Measurements from ENCODE around the gene HECTD1.

The HECTD1 gene

DNA sequence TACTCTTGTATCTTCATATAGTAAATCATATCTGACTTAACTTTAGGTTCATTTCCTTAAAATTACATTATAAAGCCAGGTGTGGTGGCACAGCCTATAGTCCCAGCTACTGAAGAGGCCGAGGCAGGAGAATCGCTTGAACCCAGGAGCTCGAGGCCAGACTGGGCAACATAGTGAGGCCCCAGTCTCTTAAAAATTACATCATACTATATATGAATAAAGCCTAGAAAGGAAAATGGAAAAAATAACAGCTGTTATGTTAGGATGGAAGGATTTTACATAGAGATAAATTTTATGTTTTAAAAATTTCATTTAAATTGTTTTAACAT is 4.2 kb downstream of the HECTD1 start:
- H3K9me2 ChIP-seq (replicated peaks; ENCODE audit: insufficient read depth, low read length), result no peaks in the 10 kb centered on the region
- no peaks in the 10 kb centered on the region for H3K9me3 ChIP-seq (replicated peaks; ENCODE audit: insufficient read depth, low read length)
- peaks cover 11% of the 10 kb centered on the region for H3F3A ChIP-seq (ENCODE audit: insufficient read depth, low read length)
- H3K4me2 ChIP-seq (ENCODE audit: low read depth, low read length), result no peak overlapping the region
- H3K36me3 ChIP-seq (replicated peaks; ENCODE audit: insufficient read depth, low read length), result no peaks in the 10 kb centered on the region
- no peaks in the 10 kb centered on the region for H4K20me1 ChIP-seq (ENCODE audit: insufficient read depth, low read length)
- H3K9ac ChIP-seq (ENCODE audit: low read length), result no peak overlapping the region
- no peak for DNase-seq
- peaks cover 75% of the 10 kb centered on the region for H3K79me2 ChIP-seq (ENCODE audit: low read length)
- no peaks in the 10 kb centered on the region for H3K27me3 ChIP-seq (replicated peaks; ENCODE audit: insufficient read depth, low read length)
- H3K4me3 ChIP-seq (ENCODE audit: low read length), result no peak overlapping the region
- no peak overlapping the region for H3K27ac ChIP-seq (ENCODE audit: low read length)
- no peak for TF ChIP-seq EZH2 (optimal IDR thresholded peaks at IDR 0.05; ENCODE audit: low read depth, low read length)
- no peak for TF ChIP-seq EZH2phosphoT487 (IDR thresholded peaks at IDR 0.05; ENCODE audit: low read length)
- H2AFZ ChIP-seq (ENCODE audit: low read length), result no peak overlapping the region
- H3K4me1 ChIP-seq (ENCODE audit: low read length), result no peaks in the 10 kb centered on the region

DNA sequence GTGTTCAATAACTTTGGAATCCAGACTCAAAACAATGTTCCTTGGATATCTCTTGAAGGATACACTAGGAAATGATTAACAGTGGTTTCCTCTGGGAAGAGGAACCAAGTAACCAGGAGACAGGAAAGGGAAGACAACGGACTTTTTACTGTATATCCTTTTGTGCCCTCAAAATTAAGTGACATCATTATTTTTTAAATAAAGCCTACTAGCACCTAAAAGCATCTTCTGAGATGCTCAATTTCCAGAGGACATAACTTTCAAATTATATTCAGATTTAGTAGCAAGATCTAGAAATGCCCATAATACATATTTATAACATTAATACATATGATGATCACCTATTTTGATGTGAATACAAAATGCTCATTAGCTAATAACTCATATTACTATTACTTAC is 6.5 kb downstream of the HECTD1 start:
- Histone ChIP-seq H3K4me2 (ENCODE audit: low read depth, low read length) (no peak overlapping the region), H3K36me3 (replicated peaks; ENCODE audit: insufficient read depth, low read length) (no peaks in the 10 kb centered on the region), H3K9ac (ENCODE audit: low read length) (no peak overlapping the region), H3K9me3 (replicated peaks; ENCODE audit: insufficient read depth, low read length) (no peaks in the 10 kb centered on the region), H3K79me2 (ENCODE audit: low read length) (peaks cover 85% of the 10 kb centered on the region), H4K20me1 (ENCODE audit: insufficient read depth, low read length) (no peaks in the 10 kb centered on the region), H3K27ac (ENCODE audit: low read length) (no peak overlapping the region), H3K27me3 (replicated peaks; ENCODE audit: insufficient read depth, low read length) (no peaks in the 10 kb centered on the region), H3F3A (ENCODE audit: insufficient read depth, low read length) (0 out of 2 replicates have a peak, but pooled peaks cover under 1% of the 10 kb centered on the region), H3K9me2 (replicated peaks; ENCODE audit: insufficient read depth, low read length) (no peaks in the 10 kb centered on the region), H3K4me1 (ENCODE audit: low read length) (no peaks in the 10 kb centered on the region), H3K4me3 (ENCODE audit: low read length) (no peak overlapping the region), H2AFZ (ENCODE audit: low read length) (no peak overlapping the region)
- TF ChIP-seq, protein P1, sequence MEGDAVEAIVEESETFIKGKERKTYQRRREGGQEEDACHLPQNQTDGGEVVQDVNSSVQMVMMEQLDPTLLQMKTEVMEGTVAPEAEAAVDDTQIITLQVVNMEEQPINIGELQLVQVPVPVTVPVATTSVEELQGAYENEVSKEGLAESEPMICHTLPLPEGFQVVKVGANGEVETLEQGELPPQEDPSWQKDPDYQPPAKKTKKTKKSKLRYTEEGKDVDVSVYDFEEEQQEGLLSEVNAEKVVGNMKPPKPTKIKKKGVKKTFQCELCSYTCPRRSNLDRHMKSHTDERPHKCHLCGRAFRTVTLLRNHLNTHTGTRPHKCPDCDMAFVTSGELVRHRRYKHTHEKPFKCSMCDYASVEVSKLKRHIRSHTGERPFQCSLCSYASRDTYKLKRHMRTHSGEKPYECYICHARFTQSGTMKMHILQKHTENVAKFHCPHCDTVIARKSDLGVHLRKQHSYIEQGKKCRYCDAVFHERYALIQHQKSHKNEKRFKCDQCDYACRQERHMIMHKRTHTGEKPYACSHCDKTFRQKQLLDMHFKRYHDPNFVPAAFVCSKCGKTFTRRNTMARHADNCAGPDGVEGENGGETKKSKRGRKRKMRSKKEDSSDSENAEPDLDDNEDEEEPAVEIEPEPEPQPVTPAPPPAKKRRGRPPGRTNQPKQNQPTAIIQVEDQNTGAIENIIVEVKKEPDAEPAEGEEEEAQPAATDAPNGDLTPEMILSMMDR (IDR thresholded peaks at IDR 0.05; ENCODE audit: low read length), result no peak
- TF ChIP-seq EZH2phosphoT487 (IDR thresholded peaks at IDR 0.05; ENCODE audit: low read length) (no peak), EZH2 (optimal IDR thresholded peaks at IDR 0.05; ENCODE audit: low read depth, low read length) (no peak)
- no peak for DNase-seq

DNA sequence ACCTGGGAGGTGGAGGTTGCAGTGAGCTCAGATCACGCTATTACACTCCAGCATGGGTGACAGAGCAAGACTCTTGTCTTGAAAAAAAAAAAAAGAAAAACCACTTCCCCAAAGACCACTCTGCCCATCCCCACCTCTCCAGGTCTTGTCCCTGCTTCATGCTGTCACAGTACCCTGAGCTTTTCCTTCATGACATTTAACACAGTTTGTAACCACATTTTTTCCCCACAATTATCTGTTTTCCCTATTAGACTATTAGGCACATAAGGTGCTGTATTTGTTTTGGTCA is 6.9 kb downstream of the HECTD1 start:
- no peak for TF ChIP-seq EZH2 (optimal IDR thresholded peaks at IDR 0.05; ENCODE audit: low read depth, low read length)
- no peak for TF ChIP-seq EZH2phosphoT487 (IDR thresholded peaks at IDR 0.05; ENCODE audit: low read length)
- TF ChIP-seq, protein P1 (IDR thresholded peaks at IDR 0.05; ENCODE audit: low read length), result no peak

DNA sequence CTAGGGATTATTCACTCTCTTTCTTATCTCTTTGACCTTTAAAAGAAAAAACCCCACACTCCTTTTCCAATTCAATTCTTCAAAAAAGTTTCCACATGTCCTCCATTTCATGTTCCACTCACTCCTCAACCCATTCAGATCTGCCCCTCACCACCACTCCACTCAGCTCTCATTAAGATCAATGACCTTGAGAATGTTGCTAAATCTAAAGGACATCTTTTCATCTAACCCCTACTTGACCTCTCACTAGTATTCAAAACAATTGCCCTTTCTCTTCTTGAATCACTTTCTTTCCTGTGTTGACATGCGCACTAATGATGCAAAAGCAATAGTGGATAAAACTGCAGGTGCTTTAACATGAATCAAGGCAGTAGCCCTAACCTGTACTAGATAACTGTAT is 9.9 kb downstream of the HECTD1 start:
- no peak overlapping the region for H3K9ac ChIP-seq (ENCODE audit: low read length)
- H3K9me3 ChIP-seq (replicated peaks; ENCODE audit: insufficient read depth, low read length), result no peaks in the 10 kb centered on the region
- no peak for DNase-seq
- H3K9me2 ChIP-seq (replicated peaks; ENCODE audit: insufficient read depth, low read length), result no peaks in the 10 kb centered on the region
- no peak overlapping the region for H2AFZ ChIP-seq (ENCODE audit: low read length)
- no peak overlapping the region for H3K4me2 ChIP-seq (ENCODE audit: low read depth, low read length)
- H4K20me1 ChIP-seq (ENCODE audit: insufficient read depth, low read length), result no peaks in the 10 kb centered on the region
- TF ChIP-seq EZH2phosphoT487 (IDR thresholded peaks at IDR 0.05; ENCODE audit: low read length) (no peak), EZH2 (optimal IDR thresholded peaks at IDR 0.05; ENCODE audit: low read depth, low read length) (no peak)
- TF ChIP-seq, protein P1 (IDR thresholded peaks at IDR 0.05; ENCODE audit: low read length), result no peak
- no peaks in the 10 kb centered on the region for H3F3A ChIP-seq (ENCODE audit: insufficient read depth, low read length)
- no peak overlapping the region for H3K4me3 ChIP-seq (ENCODE audit: low read length)
- H3K79me2 ChIP-seq (ENCODE audit: low read length), result peaks cover 76% of the 10 kb centered on the region
- no peak overlapping the region for H3K27ac ChIP-seq (ENCODE audit: low read length)
- H3K27me3 ChIP-seq (replicated peaks; ENCODE audit: insufficient read depth, low read length), result no peaks in the 10 kb centered on the region
- H3K36me3 ChIP-seq (replicated peaks; ENCODE audit: insufficient read depth, low read length), result no peaks in the 10 kb centered on the region
- peaks cover 6% of the 10 kb centered on the region; the same call in 1 of the 2 replicates for H3K4me1 ChIP-seq (ENCODE audit: low read length)

More for the DNA sequence above, 6.9 kb downstream of the HECTD1 start:
- H3F3A ChIP-seq (ENCODE audit: insufficient read depth, low read length), result no peaks in the 10 kb centered on the region
- H3K79me2 ChIP-seq (ENCODE audit: low read length), result peaks cover 85% of the 10 kb centered on the region
- no peak for DNase-seq
- H3K4me1 ChIP-seq (ENCODE audit: low read length), result no peaks in the 10 kb centered on the region
- H3K9me3 ChIP-seq (replicated peaks; ENCODE audit: insufficient read depth, low read length), result no peaks in the 10 kb centered on the region
- no peak overlapping the region for H3K27ac ChIP-seq (ENCODE audit: low read length)
- H3K4me3 ChIP-seq (ENCODE audit: low read length), result no peak overlapping the region
- H4K20me1 ChIP-seq (ENCODE audit: insufficient read depth, low read length), result no peaks in the 10 kb centered on the region
- no peaks in the 10 kb centered on the region for H3K27me3 ChIP-seq (replicated peaks; ENCODE audit: insufficient read depth, low read length)
- no peak overlapping the region for H2AFZ ChIP-seq (ENCODE audit: low read length)
- no peak overlapping the region for H3K4me2 ChIP-seq (ENCODE audit: low read depth, low read length)
- H3K36me3 ChIP-seq (replicated peaks; ENCODE audit: insufficient read depth, low read length), result no peaks in the 10 kb centered on the region
- no peak overlapping the region for H3K9ac ChIP-seq (ENCODE audit: low read length)
- no peaks in the 10 kb centered on the region for H3K9me2 ChIP-seq (replicated peaks; ENCODE audit: insufficient read depth, low read length)

Data from MM.1S (cell line).